Measurements from ENCODE around the gene FAM20B.

FAM20B gene

GRCh38 chr1:179061360-179062282 lies 35.9 kb downstream of the FAM20B start:
- no peak for DNase-seq (ENCODE audit: low read depth)
- no peak for TF ChIP-seq CTCF (IDR thresholded peaks at IDR 0.05; ENCODE audit: control insufficient read depth, insufficient read depth, low read depth, low read length, missing control alignments)
- H3K4me3 ChIP-seq (ENCODE audit: control insufficient read depth, low read depth, low read length) = no peak overlapping the region

GRCh38 chr1:179066471-179066870 lies 40.8 kb downstream of the FAM20B start:
- no peak for TF ChIP-seq CTCF (IDR thresholded peaks at IDR 0.05; ENCODE audit: control insufficient read depth, insufficient read depth, low read depth, low read length, missing control alignments)

DNA sequence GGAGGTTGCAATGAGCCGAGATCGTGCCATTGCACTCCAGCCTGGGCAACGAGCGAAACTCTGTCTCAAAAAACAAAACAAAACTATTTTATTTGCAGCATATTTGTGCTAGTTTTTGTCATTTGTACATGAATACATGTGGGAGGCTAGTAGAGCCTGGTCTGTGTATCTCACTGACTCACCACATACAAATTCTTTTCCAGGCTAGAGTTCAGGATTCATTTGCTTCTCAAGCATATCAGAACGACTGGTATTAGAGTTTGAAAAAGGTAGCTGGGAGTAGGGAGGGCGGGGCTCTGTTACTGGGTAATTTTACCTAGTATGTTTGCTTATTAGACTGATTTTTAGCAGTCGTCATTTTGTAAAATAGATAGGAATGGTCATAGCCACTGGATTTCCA lies 51.7 kb downstream of the FAM20B start:
- TF ChIP-seq CTCF (IDR thresholded peaks at IDR 0.05; ENCODE audit: control insufficient read depth, insufficient read depth, low read depth, low read length, missing control alignments) = no peak
- DNase-seq (ENCODE audit: low read depth) = no peak
- no peak overlapping the region for H3K4me3 ChIP-seq (ENCODE audit: control insufficient read depth, low read depth, low read length)

More at GRCh38 chr1:179066471-179066870, 40.8 kb downstream of the FAM20B start:
- no peak overlapping the region for H3K4me3 ChIP-seq (ENCODE audit: control insufficient read depth, low read depth, low read length)
- DNase-seq (ENCODE audit: low read depth) = no peak

GRCh38 chr1:179079113-179079761 lies 53.5 kb downstream of the FAM20B start:
- TF ChIP-seq CTCF (IDR thresholded peaks at IDR 0.05; ENCODE audit: control insufficient read depth, insufficient read depth, low read depth, low read length, missing control alignments) = peak; percentile 69
- no peak overlapping the region for H3K4me3 ChIP-seq (ENCODE audit: control insufficient read depth, low read depth, low read length)
- DNase-seq (ENCODE audit: low read depth) = no peak

- peak overlapping the region; percentile 88 for H3K4me3 ChIP-seq (ENCODE audit: control insufficient read depth, low read depth, low read length)
- no peak for DNase-seq (ENCODE audit: low read depth)
- no peak for TF ChIP-seq CTCF (IDR thresholded peaks at IDR 0.05; ENCODE audit: control insufficient read depth, insufficient read depth, low read depth, low read length, missing control alignments)
Observed at GRCh38 chr1:179080866-179081686, 55.4 kb downstream of the FAM20B start.

- TF ChIP-seq CTCF (IDR thresholded peaks at IDR 0.05; ENCODE audit: control insufficient read depth, insufficient read depth, low read depth, low read length, missing control alignments) = no peak
- no peak for DNase-seq (ENCODE audit: low read depth)
- H3K4me3 ChIP-seq (ENCODE audit: control insufficient read depth, low read depth, low read length) = peak within 1 kb of the TSS; percentile 88
Observed at GRCh38 chr1:179081687-179082332, 56.1 kb downstream of the FAM20B start, which contains the start of gene TOR3A. Gene TOR3A, plus strand, starts transcription at chr1:179082070. Its CDS starts 59 bp downstream, at chr1:179082129.

All from AG09309 (cell line).